Right lobe of liver (tissue), 4 donors: Measurements from ENCODE around the gene DMKN.

ENCODE experiments used
- POLR2A ChIP-seq: fragments of 450-650 bp; IDR thresholded peaks from one replicate; pipeline ENCODE4 v1.6.1; 2017; ENCODE audit warnings: antibody characterized with exemption, mild to moderate bottlenecking
- TF ChIP-seq, protein P1 (sequence below), 4 donors: fragments of 200-600 bp in 3 of 4; fragments of 450-650 bp in 1 of 4; IDR thresholded peaks; one replicate each; pipeline versions ENCODE4 v1.5.1 to v1.8.0; 2016 to 2022; ENCODE audit warnings: antibody characterized with exemption in 4 of 4, mild to moderate bottlenecking in 2 of 4
- donor health status: DM: no; HTN: no; CAD: no.
- donor health status: DM: no; HTN: no; CAD: no.
- donor health status: DM: no; HTN: yes; CAD: no.

DNA sequence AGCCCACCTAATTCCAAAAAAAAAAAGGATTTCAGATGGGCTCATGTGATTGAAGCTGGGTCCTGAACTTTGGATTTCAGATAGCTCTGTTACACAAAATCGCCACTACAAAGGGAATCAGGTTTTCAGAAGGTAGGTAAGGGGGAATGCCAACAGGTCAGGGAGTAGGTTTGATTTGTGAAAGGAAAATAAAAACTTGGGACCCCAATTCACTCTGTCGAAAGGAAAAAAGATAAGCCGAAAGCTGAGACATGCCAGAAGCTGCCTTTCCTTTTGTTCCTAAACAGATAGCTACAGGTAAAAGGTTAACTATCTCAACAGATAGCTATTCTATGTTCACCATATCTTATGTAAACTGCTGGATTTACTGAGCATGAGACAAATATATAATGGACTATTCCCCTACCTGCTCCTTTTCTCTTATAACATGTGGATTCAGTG, 27.2 kb downstream of the DMKN start:
- TF ChIP-seq, protein P1, sequence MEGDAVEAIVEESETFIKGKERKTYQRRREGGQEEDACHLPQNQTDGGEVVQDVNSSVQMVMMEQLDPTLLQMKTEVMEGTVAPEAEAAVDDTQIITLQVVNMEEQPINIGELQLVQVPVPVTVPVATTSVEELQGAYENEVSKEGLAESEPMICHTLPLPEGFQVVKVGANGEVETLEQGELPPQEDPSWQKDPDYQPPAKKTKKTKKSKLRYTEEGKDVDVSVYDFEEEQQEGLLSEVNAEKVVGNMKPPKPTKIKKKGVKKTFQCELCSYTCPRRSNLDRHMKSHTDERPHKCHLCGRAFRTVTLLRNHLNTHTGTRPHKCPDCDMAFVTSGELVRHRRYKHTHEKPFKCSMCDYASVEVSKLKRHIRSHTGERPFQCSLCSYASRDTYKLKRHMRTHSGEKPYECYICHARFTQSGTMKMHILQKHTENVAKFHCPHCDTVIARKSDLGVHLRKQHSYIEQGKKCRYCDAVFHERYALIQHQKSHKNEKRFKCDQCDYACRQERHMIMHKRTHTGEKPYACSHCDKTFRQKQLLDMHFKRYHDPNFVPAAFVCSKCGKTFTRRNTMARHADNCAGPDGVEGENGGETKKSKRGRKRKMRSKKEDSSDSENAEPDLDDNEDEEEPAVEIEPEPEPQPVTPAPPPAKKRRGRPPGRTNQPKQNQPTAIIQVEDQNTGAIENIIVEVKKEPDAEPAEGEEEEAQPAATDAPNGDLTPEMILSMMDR (IDR thresholded peaks at IDR 0.05), result no peak
- TF ChIP-seq POLR2A, result no peak
